GM08714 (cell line): Measurements from ENCODE around the gene KCNAB1.

Experiments used
- H3K4me3 ChIP-seq: fragments of 200-500 bp; sonication (Bioruptor generic); 2 replicates; pipeline ENCODE4 v1.5.1; 2014; ENCODE audit warnings: mild to moderate bottlenecking, low read length, inconsistent platforms
- ZNF274 ChIP-seq: IDR thresholded peaks from 2 replicates; pipeline ENCODE4 v1.6.1; 2012; ENCODE audit warnings: mild to moderate bottlenecking, low read depth, low read length

KCNAB1 gene

GRCh38 chr3:156351783-156352182, 231.4 kb downstream of the KCNAB1 start:
- TF ChIP-seq ZNF274 = no peak
- no peak overlapping the region for H3K4me3 ChIP-seq

GRCh38 chr3:156352728-156353127, 232.3 kb downstream of the KCNAB1 start:
- no peak for TF ChIP-seq ZNF274

GRCh38 chr3:156353563-156353962, 233.2 kb downstream of the KCNAB1 start:
- TF ChIP-seq ZNF274 = no peak
- no peak overlapping the region for H3K4me3 ChIP-seq

More at GRCh38 chr3:156352728-156353127, 232.3 kb downstream of the KCNAB1 start:
- H3K4me3 ChIP-seq = no peak overlapping the region

- no peak overlapping the region for H3K4me3 ChIP-seq
- TF ChIP-seq ZNF274 = no peak
These were observed 236.4 kb downstream of the KCNAB1 start for GRCh38 chr3:156356537-156357363.

GRCh38 chr3:156358232-156358631, 237.9 kb downstream of the KCNAB1 start:
- TF ChIP-seq ZNF274 = no peak
- H3K4me3 ChIP-seq = no peak overlapping the region

GRCh38 chr3:156359368-156359767, 239.0 kb downstream of the KCNAB1 start:
- no peak overlapping the region for H3K4me3 ChIP-seq
- TF ChIP-seq ZNF274 = no peak

GRCh38 chr3:156360083-156360482, 239.7 kb downstream of the KCNAB1 start:
- TF ChIP-seq ZNF274 = no peak

GRCh38 chr3:156360963-156361362, 240.6 kb downstream of the KCNAB1 start:
- H3K4me3 ChIP-seq = no peak overlapping the region
- TF ChIP-seq ZNF274 = no peak

More at GRCh38 chr3:156360083-156360482, 239.7 kb downstream of the KCNAB1 start:
- no peak overlapping the region for H3K4me3 ChIP-seq

- H3K4me3 ChIP-seq = no peak overlapping the region
- TF ChIP-seq ZNF274 = no peak
These were observed 246.2 kb downstream of the KCNAB1 start for GRCh38 chr3:156366559-156366958.

- H3K4me3 ChIP-seq = no peak overlapping the region
- TF ChIP-seq ZNF274 = no peak
These were observed 247.8 kb downstream of the KCNAB1 start for GRCh38 chr3:156368189-156368588.

- no peak for TF ChIP-seq ZNF274
- no peak overlapping the region for H3K4me3 ChIP-seq
These were observed 251.3 kb downstream of the KCNAB1 start for GRCh38 chr3:156371701-156372100.

- no peak for TF ChIP-seq ZNF274
These were observed 252.7 kb downstream of the KCNAB1 start for GRCh38 chr3:156373095-156373494.

GRCh38 chr3:156373654-156374053, 253.3 kb downstream of the KCNAB1 start:
- no peak for TF ChIP-seq ZNF274
- H3K4me3 ChIP-seq = no peak overlapping the region

More at GRCh38 chr3:156373095-156373494, 252.7 kb downstream of the KCNAB1 start:
- H3K4me3 ChIP-seq = no peak overlapping the region

- no peak for TF ChIP-seq ZNF274
- no peak overlapping the region for H3K4me3 ChIP-seq
These were observed 255.8 kb downstream of the KCNAB1 start for GRCh38 chr3:156376199-156376598.

- no peak overlapping the region for H3K4me3 ChIP-seq
- TF ChIP-seq ZNF274 = no peak
These were observed 256.9 kb downstream of the KCNAB1 start for GRCh38 chr3:156377266-156377665.
